Measurements from ENCODE around the gene GNG10. TPM values are rescaled to one million over a fixed set of nuclear protein-coding genes. Genes with fewer than 3 reads are reported as not detected.
"Not testable (repeated sequence)": the region's sequence is repeated elsewhere in the genome, so short reads cannot be mapped to it uniquely, and the experiment has no call there.

Gene GNG10
- total RNA-seq = 10 to 100 TPM; 66.1 to 93.1 TPM

DNA sequence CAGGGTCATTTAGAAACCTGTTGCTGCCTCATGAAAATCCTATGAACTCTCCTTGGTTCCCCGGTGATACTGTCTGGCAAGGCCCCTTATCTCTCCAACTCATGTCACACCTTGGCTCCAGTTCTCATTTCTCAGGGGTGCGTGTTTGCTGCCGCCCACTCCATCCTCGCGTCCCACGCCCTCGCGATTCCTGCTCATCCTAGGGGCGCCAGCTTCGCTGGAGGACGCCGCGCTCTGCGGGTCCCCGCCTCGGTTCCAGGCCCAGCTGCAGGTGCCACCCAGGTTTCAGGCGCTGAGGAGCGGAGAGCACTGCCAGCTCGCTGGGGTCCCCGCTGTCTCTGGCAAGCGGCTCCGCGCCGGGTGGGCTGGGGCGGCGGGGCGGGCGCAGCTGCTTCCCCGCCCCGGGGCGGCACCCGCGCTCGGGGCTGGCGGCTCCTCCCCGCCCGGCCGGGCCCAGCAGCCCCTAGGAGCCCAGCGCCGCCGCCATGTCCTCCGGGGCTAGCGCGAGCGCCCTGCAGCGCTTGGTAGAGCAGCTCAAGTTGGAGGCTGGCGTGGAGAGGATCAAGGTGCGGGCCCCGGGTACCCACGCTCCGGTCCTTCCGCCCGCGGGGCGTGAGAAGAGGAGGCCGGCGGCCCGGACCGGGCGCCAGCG, at the start of gene GNG10:
TSS of gene GNG10 (plus strand) at position 456 of the 652 bp plus-strand sequence. CDS start at position 486, 30 bp downstream.
- peak within 1 kb of the TSS; percentile 6 to 31 for H3K27ac ChIP-seq
- DNase-seq (ENCODE audit: low spot score) (peak; percentile 4), ATAC-seq (ENCODE audit: insufficient number of reproducible peaks, low FRiP score, low read depth) (peak; percentile 67)

GRCh38 chr9:111613436-111614040, 47.9 kb upstream of the GNG10 start:
- H3K4me3 ChIP-seq = no peak overlapping the region
- no peaks in the 10 kb centered on the region for H3K27me3 ChIP-seq (replicated peaks; ENCODE audit: insufficient read depth)
- no peak for ATAC-seq (ENCODE audit: insufficient number of reproducible peaks, low FRiP score, low read depth)
- H3K9me3 ChIP-seq = no peaks in the 10 kb centered on the region
- H3K36me3 ChIP-seq = no peaks in the 10 kb centered on the region
- DNase-seq (ENCODE audit: low spot score) = no peak
- TF ChIP-seq CTCF (IDR thresholded peaks at IDR 0.05) = no peak
- H3K27ac ChIP-seq = no peak overlapping the region
- H3K4me1 ChIP-seq (ENCODE audit: control insufficient read depth in 1 of 2, low read depth in 2 of 2) = no peaks in the 10 kb centered on the region

More for the DNA sequence above, at the start of gene GNG10:
- H3K4me1 ChIP-seq (ENCODE audit: control insufficient read depth in 1 of 2, low read depth in 2 of 2) = peaks cover 4 to 16% of the 10 kb centered on the region in 2 donors
- no peaks in the 10 kb centered on the region for H3K36me3 ChIP-seq
- no peaks in the 10 kb centered on the region for H3K9me3 ChIP-seq
- no peak for TF ChIP-seq CTCF (IDR thresholded peaks at IDR 0.05)
- H3K4me3 ChIP-seq = peak within 1 kb of the TSS; percentile 93
- no peaks in the 10 kb centered on the region for H3K27me3 ChIP-seq (replicated peaks; ENCODE audit: insufficient read depth)

GRCh38 chr9:111615928-111616327, 45.5 kb upstream of the GNG10 start:
- Histone ChIP-seq H3K9me3 (no peaks in the 10 kb centered on the region), H3K4me1 (ENCODE audit: control insufficient read depth in 1 of 2, low read depth in 2 of 2) (no peaks in the 10 kb centered on the region), H3K27me3 (replicated peaks; ENCODE audit: insufficient read depth) (no peaks in the 10 kb centered on the region), H3K4me3 (no peak overlapping the region), H3K27ac (no peak overlapping the region), H3K36me3 (no peaks in the 10 kb centered on the region)
- TF ChIP-seq CTCF (IDR thresholded peaks at IDR 0.05) = no peak
- DNase-seq (ENCODE audit: low spot score) = no peak
- no peak for ATAC-seq (ENCODE audit: insufficient number of reproducible peaks, low FRiP score, low read depth)

DNA sequence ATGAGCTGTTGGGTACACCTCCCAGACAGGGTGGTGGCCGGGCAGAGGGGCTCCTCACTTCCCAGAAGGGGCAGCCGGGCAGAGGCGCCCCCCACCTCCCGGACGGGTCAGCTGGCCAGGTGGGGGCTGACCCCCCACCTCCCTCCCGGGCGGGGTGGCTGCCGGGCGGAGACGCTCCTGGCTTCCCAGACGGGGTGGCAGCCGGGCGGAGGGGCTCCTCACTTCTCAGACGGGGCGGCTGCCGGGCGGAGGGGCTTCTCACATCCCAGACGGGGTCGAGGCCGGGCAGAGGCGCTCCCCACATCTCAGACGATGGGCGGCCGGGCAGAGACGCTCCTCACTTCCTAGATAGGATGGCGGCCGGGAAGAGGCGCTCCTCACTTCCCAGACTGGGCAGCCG, 44.1 kb upstream of the GNG10 start:
- not testable (repeated sequence) for H3K4me3 ChIP-seq; H3K36me3 ChIP-seq; H3K27me3 ChIP-seq (replicated peaks; ENCODE audit: insufficient read depth); H3K9me3 ChIP-seq; H3K27ac ChIP-seq; ATAC-seq (ENCODE audit: insufficient number of reproducible peaks, low FRiP score, low read depth); H3K4me1 ChIP-seq (ENCODE audit: control insufficient read depth in 1 of 2, low read depth in 2 of 2); DNase-seq (ENCODE audit: low spot score)

- Histone ChIP-seq H3K4me3 (no peak overlapping the region), H3K27ac (no peak overlapping the region), H3K9me3 (no peaks in the 10 kb centered on the region), H3K36me3 (no peaks in the 10 kb centered on the region), H3K4me1 (ENCODE audit: control insufficient read depth in 1 of 2, low read depth in 2 of 2) (no peaks in the 10 kb centered on the region), H3K27me3 (replicated peaks; ENCODE audit: insufficient read depth) (no peaks in the 10 kb centered on the region)
- ATAC-seq (ENCODE audit: insufficient number of reproducible peaks, low FRiP score, low read depth) (no peak), DNase-seq (ENCODE audit: low spot score) (no peak)
- TF ChIP-seq CTCF (IDR thresholded peaks at IDR 0.05) = peak; percentile 49
These were observed 39.4 kb upstream of the GNG10 start for GRCh38 chr9:111621895-111622480.

Measured in thoracic aorta (tissue), 2 donors.